GM10266 (cell line): Measurements from ENCODE around the gene RAP1GAP2.

Experiments
- DNase-seq: peaks from one replicate; pipeline ENCODE4 v3.0.0; 2012; ENCODE audit errors: extremely low spot score
- CTCF ChIP-seq: IDR thresholded peaks from 2 replicates; pipeline ENCODE4 v1.5.1; 2012; ENCODE audit warnings: mild to moderate bottlenecking, low read depth; ENCODE audit not compliant: control insufficient read depth, insufficient read depth; ENCODE audit errors: missing control alignments

RAP1GAP2 gene

GRCh38 chr17:2804912-2805311, 8.7 kb downstream of the RAP1GAP2 start:
- no peak for TF ChIP-seq CTCF
- DNase-seq = no peak

GRCh38 chr17:2805961-2806360, 9.7 kb downstream of the RAP1GAP2 start:
- no peak for DNase-seq
- TF ChIP-seq CTCF = no peak

- TF ChIP-seq CTCF = no peak
These were observed 12.4 kb downstream of the RAP1GAP2 start for GRCh38 chr17:2808367-2809335.

GRCh38 chr17:2809337-2809736, 13.1 kb downstream of the RAP1GAP2 start:
- DNase-seq = no peak
- no peak for TF ChIP-seq CTCF

More at GRCh38 chr17:2808367-2809335, 12.4 kb downstream of the RAP1GAP2 start:
- no peak for DNase-seq

GRCh38 chr17:2814049-2814448, 17.8 kb downstream of the RAP1GAP2 start:
- no peak for DNase-seq
- TF ChIP-seq CTCF = no peak

- DNase-seq = no peak
These were observed 18.5 kb downstream of the RAP1GAP2 start for GRCh38 chr17:2814481-2815341.

More at GRCh38 chr17:2814481-2815341, 18.5 kb downstream of the RAP1GAP2 start:
- no peak for TF ChIP-seq CTCF
